DMS153 (cell line): ENCODE data around the gene KIR3DL1.
"Not testable (repeated sequence)": the region's sequence is repeated elsewhere in the genome, so short reads cannot be mapped to it uniquely, and the experiment has no call there.

ENCODE experiments used
- DNase-seq: peaks from one replicate; lab custom pipeline; 2025; lab: John Stamatoyannopoulos, UW

The KIR3DL1 gene

DNA sequence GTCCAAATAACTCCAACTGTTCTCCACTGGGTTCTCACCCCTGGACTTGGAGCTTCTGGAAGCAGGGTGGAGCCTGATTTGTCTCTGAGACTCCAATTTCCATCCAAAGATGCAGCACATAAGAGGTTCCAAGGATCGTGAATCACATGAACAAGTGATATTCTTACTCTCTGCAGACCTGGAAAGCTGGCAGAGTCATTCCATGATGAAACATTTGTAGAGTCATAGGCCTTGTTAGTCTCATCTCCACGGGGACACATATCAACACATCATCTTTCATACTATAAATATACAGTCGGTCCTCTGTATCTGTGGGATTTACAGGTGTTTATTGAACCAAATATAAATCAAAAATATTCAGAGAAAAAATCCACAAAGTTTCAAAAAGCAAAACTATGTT is 1.7 kb upstream of the KIR3DL1 start:
- not testable (repeated sequence) for DNase-seq

DNA sequence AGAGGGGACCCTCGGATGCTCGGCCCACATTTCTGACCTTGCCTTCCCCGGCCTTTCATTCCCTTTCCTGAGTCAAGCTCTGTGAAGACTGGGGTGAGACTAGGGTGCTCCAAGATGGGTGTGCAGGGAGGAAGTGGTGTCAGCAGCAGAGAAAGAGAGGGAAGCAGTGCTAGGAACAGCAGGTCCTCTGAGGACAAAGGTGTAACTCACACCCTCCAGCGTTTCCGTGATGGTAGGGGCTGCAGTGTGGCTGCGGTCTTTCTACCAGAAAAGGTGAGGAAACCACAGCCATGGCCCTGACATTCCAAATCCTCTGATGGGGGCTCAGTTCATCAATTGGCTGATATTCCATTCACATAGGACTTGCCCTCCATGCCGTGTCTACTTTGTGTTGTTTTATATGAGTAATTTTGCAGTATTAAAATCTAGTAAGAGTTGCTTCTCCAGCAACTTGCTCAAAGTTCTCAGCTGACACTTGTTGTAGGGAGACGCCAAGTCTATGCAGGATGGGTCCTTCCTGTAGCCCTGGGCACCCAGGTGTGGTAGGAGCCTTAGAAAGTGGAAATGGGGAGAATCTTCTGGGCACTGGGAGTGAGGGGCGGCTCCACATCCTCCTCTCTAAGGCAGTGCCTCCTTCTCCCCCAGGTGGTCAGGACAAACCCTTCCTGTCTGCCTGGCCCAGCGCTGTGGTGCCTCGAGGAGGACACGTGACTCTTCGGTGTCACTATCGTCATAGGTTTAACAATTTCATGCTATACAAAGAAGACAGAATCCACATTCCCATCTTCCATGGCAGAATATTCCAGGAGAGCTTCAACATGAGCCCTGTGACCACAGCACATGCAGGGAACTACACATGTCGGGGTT is 1.6 kb downstream of the KIR3DL1 start:
- no peak for DNase-seq

DNA sequence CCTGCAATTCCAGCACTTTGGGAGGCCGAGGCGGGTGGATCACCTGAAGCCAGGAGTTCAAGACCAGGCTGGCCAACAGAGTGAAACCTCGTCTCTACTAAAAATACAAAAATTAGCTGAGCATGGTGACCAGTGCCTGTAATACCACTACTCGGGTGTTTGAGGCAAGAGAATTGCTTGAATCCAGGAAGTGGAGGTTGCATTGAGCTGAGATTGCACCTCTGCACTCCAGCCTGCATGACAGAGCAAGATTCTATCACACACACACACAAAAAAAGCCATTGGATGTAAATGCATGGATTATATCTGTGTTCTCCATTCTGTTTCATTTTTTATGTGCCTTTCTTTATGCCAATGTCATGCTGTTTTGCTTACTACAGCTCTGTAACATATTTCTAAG is 8.1 kb downstream of the KIR3DL1 start:
- not testable (repeated sequence) for DNase-seq

DNA sequence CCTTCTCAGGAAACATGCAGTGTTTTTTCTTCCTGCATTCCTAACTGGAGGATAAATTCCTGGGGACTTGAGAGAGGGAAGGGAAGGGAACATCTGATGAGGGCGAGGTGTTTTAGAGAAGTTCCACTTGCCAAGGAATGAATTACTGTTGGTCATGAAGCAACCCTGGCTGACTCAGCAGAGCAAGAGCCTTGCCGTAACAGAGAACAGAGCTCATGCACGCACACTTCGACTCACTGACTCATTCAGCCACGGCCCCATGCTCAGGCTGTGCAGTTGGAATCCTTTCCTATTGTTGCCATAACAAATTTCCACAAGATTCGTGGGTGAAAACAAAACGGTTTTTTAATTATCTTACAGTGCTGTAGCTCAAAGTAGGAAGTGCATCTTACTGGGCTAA is 9.1 kb downstream of the KIR3DL1 start:
- DNase-seq, result not testable (repeated sequence)

DNA sequence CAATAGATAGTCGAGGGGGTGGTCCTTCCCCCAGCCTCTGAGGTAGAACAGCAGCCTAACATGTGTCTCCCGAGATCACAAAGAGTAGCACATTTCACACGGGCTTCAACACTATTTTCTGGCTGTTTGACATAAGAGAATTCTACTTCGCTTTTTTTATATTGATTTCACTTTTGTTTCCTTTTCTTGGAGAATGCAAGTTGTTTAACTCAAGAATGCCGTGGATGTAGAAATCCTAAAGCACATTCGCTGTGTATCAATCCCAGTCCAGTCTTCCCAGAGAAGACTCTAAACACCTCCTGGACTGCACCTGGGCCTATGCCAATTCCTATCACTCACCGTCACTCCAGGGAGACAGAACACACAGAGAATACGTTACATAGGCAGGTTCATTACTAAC is 11.8 kb downstream of the KIR3DL1 start:
- not testable (repeated sequence) for DNase-seq

DNA sequence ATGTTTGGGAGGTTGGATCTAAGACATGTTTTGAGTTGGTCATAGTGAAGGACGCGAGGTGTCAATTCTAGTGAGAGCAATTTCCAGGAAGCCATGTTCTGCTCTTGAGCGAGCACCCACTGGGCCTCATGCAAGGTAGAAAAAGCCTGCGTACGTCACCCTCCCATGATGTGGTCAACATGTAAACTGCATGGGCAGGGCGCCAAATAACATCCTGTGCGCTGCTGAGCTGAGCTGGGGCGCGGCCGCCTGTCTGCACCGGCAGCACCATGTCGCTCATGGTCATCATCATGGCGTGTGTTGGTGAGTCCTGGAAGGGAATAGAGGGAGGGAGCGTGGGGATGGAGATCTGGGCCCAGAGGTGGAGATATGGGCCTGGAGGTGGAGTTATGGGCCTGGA is 16.2 kb downstream of the KIR3DL1 start, which contains the start of gene KIR2DS4:
KIR2DS4 (plus strand) TSS at position 181 of the 400 bp plus-strand sequence.
- not testable (repeated sequence) for DNase-seq

DNA sequence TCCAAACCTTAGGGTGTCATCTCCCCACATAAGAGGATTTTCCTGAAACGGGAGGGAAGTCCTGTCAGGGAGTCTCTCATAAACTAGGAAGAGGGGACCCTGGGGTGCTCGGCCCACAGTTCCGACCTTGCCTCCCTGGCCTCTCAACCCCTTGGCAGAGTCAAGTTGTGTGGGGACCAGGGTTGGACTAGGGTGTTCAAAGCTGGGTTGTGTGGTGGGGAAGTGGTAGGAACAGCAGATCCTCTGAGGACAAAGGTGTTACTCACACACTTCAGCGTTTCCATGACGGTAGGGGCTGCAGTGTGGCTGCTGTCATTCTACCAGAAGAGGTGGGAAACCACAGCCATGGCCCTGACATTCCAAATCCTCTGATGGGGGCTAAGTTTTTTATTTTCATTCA is 18.9 kb downstream of the KIR3DL1 start:
- not testable (repeated sequence) for DNase-seq

DNA sequence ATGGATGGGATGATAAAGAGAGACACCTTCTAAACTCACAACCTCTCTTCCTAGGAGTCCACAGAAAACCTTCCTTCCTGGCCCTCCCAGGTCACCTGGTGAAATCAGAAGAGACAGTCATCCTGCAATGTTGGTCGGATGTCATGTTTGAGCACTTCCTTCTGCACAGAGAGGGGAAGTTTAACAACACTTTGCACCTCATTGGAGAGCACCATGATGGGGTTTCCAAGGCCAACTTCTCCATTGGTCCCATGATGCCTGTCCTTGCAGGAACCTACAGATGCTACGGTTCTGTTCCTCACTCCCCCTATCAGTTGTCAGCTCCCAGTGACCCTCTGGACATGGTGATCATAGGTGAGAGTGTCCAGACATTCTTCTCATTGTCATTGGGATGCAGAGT is 21.3 kb downstream of the KIR3DL1 start:
- not testable (repeated sequence) for DNase-seq

DNA sequence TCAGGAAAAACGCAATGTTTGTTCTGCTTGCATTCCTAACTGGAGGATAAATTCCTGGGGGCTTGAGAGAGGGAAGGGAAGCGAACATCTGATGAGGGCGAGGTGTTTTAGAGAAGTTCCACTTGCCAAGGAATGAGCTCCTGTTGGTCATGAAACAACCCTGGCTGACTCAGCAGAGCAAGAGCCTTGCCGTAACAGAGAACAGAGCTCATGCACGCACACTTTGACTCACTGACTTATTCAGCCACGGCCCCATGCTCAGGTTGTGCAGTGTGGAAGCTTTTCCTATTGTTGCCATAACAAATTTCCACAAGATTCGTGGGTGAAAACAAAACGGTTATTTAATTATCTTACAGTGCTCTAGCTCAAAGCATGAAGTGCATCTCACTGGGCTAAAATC is 26.9 kb downstream of the KIR3DL1 start:
- DNase-seq, result not testable (repeated sequence)

DNA sequence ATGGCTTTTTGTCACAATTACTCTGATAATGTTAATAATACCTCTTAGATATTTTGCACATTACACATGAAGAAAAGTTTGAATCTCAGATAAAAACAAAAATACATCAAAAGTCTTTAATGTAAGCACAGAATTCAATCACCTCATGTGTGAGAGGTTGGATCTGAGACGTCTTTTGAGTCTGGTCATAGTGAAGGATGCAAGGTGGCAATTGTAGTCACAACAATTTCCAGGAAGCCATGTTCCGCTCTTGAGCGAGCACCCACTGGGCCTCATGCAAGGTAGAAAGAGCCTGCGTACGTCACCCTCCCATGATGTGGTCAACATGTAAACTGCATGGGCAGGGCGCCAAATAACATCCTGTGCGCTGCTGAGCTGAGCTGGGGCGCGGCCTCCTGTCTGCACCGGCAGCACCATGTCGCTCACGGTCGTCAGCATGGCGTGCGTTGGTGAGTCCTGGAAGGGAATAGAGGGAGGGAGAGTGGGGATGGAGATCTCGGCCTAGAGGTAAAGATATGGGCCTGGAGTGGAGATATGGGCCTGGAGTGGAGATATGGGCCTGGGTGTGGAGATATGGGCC is 33.9 kb downstream of the KIR3DL1 start, which contains the start of gene KIR3DL2:
KIR3DL2 (plus strand) TSS at position 383 of the 580 bp plus-strand sequence; CDS start at position 416, 33 bp downstream.
- not testable (repeated sequence) for DNase-seq

DNA sequence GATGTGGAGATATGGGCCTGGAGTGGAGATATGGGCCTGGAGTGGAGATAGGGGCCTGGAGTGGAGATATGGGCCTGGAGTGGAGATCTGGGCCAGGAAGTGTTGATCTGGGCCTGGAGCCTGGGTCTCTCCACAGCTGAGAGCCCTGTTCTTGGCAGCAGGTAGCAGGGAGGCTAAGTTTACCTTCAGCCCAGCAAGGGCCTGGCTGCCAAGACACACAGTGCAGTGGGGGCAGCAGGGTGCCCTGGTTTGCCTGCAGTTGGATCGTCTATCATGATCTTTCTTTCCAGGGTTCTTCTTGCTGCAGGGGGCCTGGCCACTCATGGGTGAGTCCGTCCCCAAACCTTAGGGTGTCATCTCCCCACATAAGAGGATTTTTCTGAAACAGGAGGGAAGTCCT is 34.7 kb downstream of the KIR3DL1 start:
- DNase-seq, result no peak

DNA sequence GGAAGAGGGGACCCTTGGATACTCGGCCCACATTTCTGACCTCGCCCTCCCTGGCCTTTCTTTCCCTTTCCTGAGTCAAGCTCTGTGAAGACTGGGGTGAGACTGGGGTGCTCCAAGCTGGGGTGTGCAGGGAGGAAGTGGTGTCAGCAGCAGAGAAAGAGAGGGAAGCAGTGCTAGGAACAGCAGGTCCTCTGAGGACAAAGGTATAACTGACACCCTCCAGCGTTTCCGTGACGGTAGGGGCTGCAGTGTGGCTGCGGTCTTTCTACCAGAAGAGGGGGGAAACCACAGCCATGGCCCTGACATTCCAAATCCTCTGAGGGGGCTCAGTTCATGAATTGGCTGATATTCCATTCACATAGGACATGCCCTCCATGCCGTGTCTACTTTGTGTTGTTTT is 35.1 kb downstream of the KIR3DL1 start:
- no peak for DNase-seq

DNA sequence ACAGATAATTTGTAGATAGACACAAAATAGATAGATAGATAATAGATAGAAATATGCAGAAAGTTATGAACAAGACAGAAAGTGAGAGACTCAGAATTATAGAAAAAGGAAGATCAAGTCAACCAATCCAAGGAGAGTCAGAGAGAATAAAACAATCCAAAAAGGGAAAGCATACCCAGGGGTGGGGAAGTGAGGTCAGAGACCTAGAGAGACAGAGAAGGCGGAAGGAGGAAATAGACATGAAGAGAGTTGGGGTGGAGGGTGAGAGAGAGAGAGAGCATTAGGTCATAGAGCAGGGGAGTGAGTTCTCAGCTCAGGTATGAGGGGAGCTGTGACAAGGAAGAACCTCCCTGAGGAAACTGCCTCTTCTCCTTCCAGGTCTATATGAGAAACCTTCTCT is 39.0 kb downstream of the KIR3DL1 start:
- DNase-seq, result not testable (repeated sequence)

DNA sequence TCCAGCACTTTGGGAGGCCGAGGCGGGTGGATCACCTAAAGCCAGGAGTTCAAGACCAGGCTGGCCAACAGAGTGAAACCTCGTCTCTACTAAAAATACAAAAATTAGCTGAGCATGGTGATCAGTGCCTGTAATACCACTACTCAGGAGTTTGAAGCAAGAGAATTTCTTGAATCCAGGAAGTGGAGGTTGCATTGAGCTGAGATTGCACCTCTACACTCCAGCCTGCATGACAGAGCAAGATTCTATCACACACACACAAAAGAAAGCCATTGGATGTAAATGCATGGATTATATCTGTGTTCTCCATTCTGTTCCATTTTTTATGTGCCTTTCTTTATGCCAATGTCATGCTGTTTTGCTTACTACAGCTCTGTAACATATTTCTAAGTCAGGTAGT is 42.2 kb downstream of the KIR3DL1 start:
- not testable (repeated sequence) for DNase-seq

DNA sequence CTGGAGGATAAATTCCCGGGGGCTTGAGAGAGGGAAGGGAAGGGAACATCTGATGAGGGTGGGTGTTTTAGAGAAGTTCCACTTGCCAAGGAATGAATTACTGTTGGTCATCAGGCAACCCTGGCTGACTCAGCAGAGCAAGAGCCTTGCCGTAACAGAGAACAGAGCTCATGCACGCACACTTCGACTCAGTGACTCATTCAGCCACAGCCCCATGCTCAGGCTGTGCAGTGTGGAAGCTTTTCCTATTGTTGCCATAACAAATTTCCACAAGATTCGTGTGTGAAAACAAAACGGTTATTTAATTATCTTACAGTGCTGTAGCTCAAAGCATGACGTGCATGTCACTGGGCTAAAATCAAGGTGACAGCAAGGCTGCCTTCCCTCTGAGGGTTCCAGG is 43.2 kb downstream of the KIR3DL1 start:
- not testable (repeated sequence) for DNase-seq

DNA sequence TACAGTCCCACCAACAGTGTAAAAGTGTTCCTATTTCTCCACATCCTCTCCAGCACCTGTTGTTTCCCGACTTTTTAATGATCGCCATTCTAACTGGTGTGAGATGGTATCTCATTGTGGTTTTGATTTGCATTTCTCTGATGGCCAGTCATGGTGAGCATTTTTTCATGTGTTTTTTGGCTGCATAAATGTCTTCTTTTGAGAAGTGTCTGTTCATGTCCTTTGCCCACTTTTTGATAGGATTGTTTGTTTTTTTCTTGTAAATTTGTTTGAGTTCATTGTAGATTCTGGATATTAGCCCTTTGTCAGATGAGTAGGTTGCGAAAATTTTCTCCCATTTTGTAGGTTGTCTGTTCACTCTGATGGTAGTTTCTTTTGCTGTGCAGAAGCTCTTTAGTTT is 47.2 kb downstream of the KIR3DL1 start:
- not testable (repeated sequence) for DNase-seq

DNA sequence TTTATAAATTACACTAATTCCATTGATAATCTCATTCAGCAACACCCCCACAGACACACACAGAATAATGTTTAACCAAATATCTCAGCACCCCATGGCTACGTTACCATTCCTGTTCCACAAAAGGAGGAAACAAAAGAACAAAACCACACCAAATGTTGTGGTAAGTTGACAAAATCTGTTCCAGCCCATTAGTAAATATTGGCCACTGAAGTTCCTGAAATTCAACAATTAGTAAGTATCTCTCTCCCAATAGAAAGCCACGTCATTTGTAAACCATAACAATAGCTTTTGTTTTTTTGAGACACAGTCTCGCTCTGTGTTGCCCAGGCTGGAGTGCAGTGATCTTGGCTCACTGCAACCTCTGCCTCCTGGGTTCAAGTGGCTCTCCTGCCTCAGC is 55.4 kb downstream of the KIR3DL1 start:
- DNase-seq, result no peak

DNA sequence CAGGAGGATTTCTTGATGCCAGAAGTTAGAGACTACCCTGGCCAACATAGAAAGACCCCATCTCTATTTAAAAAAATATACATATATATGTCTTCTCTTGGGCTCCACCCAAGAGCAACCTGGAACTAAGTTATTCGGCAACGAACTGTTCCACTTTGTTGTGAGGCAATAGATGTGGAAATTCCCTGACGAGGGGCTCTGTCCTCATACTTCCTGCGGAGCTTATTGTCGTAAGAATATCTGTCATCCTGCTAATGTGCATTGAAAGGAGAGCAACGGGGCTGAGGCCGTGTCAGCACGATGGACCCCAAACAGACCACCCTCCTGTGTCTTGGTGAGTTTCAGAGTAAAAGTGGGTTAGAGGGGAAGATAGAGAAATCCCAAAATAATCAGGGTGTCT is 57.7 kb downstream of the KIR3DL1 start, which contains the start of gene FCAR:
FCAR (plus strand) TSS at position 246 of the 400 bp plus-strand sequence; CDS start at position 301, 55 bp downstream.
- no peak for DNase-seq

DNA sequence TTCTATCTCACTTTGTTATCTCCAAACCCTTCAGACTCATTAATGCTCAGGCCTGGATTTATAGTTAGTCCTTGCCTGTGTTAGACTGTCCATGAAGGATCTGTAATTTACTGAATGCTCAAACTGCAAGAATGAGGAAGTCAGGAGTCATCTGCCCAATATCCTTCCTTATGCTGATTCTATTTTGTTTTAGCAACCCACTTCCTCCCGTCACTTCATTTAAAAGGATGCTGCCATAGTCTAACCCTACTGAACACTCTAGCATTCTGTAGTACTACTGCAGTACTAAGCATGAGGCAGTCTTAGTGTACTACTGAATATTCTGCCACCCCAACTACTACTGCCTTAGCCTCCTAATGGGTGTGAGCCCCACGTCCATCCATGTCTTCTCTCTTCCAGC is 59.2 kb downstream of the KIR3DL1 start:
- DNase-seq, result no peak

DNA sequence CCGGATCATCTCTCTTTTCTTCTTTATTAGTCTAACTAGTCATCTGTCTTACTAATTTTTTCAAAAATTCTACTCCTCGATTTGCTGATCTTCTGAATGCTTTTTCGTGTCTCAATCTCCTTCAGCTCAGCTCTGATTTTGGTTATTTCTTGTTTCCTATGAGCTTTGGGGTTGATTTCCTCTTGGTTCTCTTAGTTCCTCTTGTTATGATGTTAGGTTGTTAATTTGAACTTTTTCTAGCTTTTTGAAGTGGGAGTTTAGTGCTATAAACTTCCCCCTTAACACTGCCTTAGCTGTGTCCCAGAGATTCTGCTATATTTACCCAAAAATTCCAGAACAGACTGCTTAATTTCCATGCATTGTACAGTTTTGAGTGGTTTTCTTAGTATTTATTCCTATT is 61.2 kb downstream of the KIR3DL1 start:
- DNase-seq, result no peak
